GM18520 (cell line): ENCODE measurements around the gene SRD5A3.

Experiments used
- ATAC-seq: cut with Tn5 transposase; IDR thresholded peaks from one replicate; pipeline ENCODE4 v1.9.1; 2021; ENCODE audit not compliant: unreplicated experiment

SRD5A3 gene

GRCh38 chr4:55345980-55346850 is at the start of gene SRD5A3:
Gene SRD5A3, plus strand, starts transcription at chr4:55346242. Its CDS starts 95 bp downstream, at chr4:55346337.
- peak; percentile 91 for ATAC-seq

- no peak for ATAC-seq
Observed at GRCh38 chr4:55297346-55297745, 48.7 kb upstream of the SRD5A3 start.

DNA sequence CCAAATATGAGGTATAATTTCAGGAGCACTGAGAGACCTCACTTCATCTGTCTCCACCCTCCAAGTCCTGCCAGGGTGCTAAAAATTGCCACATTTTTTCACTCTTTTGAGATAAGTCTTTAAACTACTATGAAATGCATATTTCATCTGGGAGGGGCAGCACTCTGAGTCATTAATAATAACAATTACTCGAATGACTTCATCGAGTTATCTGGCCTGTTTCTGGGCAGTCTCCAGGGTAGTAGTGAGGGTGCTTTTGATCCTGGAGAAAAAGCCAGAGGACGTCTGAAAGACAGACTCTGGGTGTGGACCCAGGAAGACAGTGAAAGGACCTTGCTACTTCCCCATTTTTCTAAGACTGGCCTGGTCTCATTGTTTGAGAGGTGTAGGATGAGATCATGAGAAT is 42.3 kb upstream of the SRD5A3 start:
- no peak for ATAC-seq

- ATAC-seq, result no peak
Observed at GRCh38 chr4:55304303-55304702, 41.7 kb upstream of the SRD5A3 start.

- ATAC-seq, result no peak
Observed at GRCh38 chr4:55308071-55308470, 38.0 kb upstream of the SRD5A3 start.

DNA sequence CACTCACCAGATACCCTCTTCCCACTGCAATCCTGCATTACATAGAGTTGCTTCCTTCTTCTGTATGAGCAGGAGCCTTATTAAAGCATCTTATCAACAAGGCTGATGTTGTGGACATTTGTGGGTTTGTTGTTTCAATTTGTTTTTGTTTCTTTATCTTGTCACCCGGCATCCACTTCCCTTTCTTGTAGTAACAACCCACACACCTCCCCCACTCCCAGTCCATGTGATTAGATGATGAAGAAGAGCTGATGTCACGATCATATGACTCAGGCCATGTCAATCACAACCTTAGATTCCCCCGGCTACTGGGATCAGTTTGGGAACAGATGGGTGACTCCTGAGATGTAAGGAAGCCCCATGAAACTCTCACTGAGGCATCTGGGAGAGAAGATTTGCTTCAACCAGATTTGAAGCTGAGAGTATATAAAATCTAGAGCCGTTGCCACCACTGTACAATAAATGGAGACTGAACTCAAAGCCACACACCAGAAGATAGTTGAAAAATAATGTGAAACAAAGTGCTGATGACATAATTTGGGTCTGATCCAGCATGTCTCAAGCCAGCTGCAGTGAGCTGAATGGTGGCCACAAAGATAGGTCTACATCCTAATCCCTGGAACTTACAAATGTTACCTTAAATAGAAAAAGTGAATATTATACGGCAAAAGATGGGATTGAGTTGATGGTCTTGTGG is 34.1 kb upstream of the SRD5A3 start:
- no peak for ATAC-seq

GRCh38 chr4:55312489-55313101 is 33.4 kb upstream of the SRD5A3 start:
- ATAC-seq, result peak; percentile 70

GRCh38 chr4:55314141-55314820 is 31.8 kb upstream of the SRD5A3 start:
- ATAC-seq, result no peak

DNA sequence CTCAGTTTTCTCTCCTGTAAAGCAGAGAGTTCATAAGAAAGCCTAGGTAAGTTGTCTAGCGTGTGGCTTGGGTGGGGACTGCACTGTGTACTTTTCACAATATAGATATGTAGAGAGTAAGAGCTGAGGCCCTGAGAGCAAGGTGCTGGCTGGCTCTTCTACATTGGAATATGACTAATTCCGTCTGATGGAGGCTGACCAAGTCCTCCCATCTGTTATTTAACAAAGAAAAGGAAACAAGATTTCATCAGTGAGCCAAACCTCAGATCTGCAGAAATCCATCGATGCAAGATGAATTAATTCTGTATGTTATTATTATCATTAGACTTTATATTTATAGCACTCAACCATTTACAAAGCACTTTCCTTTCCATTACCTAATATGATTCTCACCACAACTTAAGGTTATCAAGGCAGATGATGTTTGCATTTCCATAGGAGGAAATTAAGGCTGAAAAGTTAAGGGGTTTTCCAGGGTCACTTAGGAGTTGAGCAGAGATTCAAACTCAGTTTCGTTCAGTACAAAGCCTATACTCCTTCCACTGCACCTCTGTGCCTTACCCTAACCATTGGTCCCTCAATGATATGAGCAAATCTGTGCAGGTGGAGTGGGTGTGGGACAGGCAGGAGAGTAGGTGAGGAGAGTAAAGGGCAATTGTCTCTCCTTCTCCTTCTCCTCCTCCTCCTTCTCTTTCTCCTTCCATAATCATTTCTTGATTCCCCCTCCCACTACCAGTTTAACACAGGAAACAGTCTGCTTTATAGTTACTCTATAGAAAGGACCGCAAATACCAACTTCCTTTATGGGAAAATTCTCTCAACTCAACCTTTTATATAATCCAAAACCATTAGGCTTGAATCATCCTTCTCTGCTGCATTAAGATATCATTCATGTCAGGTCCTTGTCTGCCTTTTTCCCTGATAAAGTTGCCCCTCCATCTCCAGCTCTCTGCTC is 27.6 kb upstream of the SRD5A3 start:
- no peak for ATAC-seq

DNA sequence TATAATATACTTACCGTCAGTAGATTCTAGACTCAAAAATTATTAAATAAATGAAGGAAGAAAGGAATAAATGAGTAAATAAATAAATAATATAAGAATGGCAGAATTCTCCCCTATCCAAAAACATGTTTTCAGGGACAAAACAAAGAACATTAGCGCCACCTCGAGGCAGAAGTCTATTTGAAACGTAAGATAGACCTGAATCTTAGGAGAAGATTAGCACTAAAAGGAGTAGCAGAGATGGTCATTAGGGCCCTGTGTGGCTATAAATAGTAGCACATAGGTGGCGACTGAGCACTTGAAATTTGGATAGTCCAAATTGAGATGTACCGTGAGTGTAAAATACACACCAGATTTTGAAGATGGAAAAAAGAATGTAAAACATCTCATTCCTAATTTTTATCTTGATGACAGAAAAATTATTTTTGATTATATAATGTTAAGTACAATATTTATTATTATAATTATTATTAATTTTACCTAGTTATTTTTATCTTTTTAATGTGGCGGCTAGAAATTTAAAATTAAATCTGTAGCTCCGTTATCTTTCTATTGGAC is 24.3 kb upstream of the SRD5A3 start:
- ATAC-seq, result no peak

DNA sequence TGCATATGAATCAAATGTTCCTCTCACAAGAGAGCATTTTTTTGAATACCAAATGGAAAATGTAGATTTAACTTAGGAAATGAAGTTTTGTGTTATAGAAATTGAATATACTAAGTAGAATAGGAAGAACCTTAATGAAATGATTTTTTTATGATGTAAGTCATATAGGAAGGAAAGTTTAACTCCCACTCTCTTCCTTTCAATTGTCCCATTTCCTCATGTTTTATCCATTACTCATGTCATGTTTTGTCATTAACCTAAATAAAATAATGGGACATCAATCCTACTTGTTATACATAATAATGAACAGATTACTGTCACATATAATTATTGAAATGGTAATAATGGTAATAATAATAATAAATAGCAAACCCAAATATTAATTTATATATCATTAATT is 22.7 kb upstream of the SRD5A3 start:
- no peak for ATAC-seq

DNA sequence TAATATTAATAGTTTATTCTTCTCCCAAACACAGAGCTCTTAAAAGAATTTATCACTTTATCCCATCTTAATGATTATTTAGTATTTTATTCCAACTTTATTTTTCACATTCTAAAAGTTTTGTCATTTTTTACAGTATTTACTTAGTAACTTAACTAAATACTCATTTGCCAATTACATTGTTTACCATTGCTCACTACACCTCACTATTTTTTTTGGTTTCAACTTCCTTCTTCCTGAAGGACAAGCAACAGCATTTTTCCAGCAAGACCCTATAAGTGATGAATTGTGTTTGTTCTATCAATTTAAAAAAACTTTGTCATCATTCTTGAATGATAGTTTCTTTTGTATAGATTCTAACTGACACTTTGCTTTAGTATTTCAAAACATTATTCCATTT is 19.4 kb upstream of the SRD5A3 start:
- no peak for ATAC-seq

DNA sequence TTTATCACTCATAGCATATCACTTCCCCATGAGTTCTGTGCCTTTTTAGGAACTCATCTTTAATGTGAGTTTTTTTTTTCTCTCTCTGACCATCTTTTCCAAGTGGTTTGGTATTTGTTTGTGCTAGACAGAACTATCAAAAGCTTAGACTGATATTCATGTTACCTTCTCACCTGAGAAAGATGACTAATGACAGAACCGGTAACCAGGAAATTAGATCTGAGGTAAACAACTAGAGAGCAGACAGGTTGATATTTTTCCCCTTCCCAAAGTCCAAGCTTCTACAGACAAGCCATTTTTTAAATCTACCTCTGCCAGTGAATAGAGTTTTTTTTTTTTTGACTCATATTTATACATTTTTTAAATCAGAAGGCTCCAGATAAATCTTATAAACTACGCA is 17.0 kb upstream of the SRD5A3 start:
- no peak for ATAC-seq

GRCh38 chr4:55330241-55330640 is 15.8 kb upstream of the SRD5A3 start:
- no peak for ATAC-seq

DNA sequence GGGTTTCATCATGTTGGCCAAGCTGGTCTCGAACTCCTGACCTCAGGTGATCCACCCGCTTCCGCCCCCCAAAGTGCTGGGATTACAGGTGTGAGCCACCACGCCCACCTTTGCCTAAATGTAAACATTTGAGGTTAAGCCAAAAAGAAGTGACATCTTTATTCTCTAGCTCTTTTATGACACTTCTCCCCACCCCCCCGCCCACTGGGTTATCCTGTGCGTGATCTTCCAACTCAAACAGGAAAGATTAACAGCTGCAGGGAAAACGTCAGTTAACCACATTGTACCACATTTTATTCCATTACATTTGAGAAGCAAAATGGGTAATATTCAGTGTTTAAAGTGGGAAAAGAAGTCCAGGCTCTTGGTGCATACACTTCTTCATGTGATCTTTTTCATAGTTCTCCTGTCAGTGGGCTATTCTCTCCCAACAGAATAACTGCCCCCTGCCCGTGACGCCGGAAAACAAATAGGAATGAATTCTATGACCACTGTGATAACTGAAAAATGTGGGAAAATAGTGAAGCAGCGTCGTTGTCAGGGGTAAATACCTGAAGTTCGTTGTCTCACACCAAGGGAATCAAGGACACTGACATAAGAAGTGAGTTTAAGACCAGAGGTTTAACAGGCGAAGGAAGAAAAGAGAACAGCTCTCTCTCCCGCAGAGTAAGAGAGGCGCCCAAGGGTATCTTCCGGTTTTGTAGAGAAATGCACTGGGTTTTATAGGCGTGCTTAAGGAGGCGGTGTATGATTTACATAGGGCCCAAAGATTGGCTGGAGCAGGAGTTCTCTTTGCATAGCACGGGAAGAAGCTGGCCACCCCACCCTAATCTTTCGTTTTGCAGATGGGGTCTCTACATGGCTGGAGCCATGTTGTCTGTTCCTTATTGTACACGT is 9.7 kb upstream of the SRD5A3 start:
- no peak for ATAC-seq

- no peak for ATAC-seq
Observed at GRCh38 chr4:55337944-55338343, 8.1 kb upstream of the SRD5A3 start.

- no peak for ATAC-seq
Observed at GRCh38 chr4:55338486-55338885, 7.6 kb upstream of the SRD5A3 start.

DNA sequence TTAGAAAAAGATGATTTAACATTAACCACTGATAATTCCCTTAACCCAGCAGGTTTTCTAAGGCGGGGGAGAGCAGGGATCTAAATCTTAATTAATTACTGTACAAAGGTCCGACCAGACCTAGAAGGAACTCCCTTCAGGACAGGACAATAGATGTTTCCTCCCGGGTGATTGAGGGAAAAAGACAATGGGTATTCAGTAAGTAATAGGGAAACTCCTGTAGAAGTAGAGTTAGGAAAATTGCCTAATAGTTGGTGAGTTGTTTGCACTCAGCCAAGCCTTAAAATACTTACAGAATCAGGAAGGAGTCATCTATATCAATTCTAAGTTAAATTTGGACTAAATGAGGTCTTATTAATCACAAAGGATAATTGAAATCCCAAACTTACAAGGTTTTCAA is 5.8 kb upstream of the SRD5A3 start:
- no peak for ATAC-seq

DNA sequence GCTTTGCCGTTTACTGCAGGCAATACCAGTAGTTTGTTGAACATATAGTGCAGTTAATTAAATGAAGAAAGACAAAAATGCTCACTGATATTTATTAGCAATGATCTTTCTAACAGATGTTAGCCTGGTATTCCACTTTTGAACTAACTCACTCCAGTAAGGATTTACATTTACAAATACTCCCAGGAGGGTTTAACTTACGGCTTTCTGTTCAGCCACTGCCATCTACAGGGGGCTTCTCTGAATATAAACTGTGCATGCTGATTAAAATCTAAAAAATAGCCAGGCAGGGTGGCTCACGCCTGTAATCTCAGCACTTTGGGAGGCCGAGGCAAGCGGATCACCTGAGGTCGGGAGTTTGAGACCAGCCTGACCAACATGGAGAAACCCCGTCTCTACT is 2.2 kb upstream of the SRD5A3 start:
- ATAC-seq, result no peak
